ENCODE data around the gene TPPP2. TPM values are rescaled to one million over a fixed set of nuclear protein-coding genes. Genes with fewer than 3 reads are reported as not detected.

Gene TPPP2
- total and polyA plus RNA-seq, 8 donors: 0.62 TPM; not detected in 7

DNA sequence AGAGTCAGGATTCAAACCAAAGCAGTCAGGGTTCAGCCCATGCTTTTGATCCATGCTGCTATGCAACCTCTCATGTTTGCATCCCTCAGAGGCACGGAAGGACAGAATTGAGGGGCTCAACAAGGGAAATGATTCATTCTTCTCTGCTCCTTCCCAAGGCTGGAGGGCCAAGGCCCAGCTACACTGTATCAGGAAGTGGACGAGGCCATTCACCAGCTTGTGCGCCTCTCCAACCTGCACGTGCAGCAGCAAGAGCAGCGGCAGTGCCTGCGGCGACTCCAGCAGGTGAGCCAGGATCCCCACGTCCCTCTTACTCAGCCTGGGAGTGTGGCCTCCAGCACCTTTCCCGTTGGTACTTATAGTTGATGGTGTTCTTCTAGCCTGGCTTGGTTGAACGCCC is 48.7 kb downstream of the TPPP2 start:
- 83 to 90% (median 88%) methylated on average over 10 of the region's 10 CpGs for WGBS, 5 donors
- no peak for TF ChIP-seq POLR2AphosphoS5 (IDR thresholded peaks at IDR 0.05)
- TF ChIP-seq, protein P1, sequence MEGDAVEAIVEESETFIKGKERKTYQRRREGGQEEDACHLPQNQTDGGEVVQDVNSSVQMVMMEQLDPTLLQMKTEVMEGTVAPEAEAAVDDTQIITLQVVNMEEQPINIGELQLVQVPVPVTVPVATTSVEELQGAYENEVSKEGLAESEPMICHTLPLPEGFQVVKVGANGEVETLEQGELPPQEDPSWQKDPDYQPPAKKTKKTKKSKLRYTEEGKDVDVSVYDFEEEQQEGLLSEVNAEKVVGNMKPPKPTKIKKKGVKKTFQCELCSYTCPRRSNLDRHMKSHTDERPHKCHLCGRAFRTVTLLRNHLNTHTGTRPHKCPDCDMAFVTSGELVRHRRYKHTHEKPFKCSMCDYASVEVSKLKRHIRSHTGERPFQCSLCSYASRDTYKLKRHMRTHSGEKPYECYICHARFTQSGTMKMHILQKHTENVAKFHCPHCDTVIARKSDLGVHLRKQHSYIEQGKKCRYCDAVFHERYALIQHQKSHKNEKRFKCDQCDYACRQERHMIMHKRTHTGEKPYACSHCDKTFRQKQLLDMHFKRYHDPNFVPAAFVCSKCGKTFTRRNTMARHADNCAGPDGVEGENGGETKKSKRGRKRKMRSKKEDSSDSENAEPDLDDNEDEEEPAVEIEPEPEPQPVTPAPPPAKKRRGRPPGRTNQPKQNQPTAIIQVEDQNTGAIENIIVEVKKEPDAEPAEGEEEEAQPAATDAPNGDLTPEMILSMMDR (IDR thresholded peaks at IDR 0.05): no peak
- Histone ChIP-seq H3K4me3 (no peak overlapping the region), H3K27me3 (no peaks in the 10 kb centered on the region), H3K4me1 (peaks cover 0 to 7% (median 0%) of the 10 kb centered on the region in 4 donors), H3K36me3 (peaks cover 76 to 100% (median 100%) of the 10 kb centered on the region in 4 donors), H3K27ac (no peak overlapping the region), H3K9me3 (no peaks in the 10 kb centered on the region)
- intact Hi-C loops (cut with DNase I; ENCODE audit: low total_unique reads): no loop called here
- no peak for DNase-seq

DNA sequence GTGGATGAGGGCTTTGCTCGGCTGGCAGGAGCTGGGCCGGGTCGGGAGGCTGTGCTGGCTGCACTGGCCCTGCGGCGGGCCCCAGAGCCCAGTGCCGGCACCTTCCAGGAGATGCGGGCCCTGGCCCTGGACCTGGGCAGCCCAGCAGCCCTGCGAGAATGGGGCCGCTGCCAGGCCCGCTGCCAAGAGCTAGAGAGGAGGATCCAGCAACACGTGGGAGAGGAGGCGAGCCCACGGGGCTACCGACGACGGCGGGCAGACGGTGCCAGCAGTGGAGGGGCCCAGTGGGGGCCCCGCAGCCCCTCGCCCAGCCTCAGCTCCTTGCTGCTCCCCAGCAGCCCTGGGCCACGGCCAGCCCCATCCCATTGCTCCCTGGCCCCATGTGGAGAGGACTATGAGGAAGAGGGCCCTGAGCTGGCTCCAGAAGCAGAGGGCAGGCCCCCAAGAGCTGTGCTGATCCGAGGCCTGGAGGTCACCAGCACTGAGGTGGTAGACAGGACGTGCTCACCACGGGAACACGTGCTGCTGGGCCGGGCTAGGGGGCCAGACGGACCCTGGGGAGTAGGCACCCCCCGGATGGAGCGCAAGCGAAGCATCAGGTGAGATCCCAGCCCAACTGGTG is 51.6 kb downstream of the TPPP2 start:
- no peak for DNase-seq
- Histone ChIP-seq H3K27me3 (no peaks in the 10 kb centered on the region), H3K9me3 (no peaks in the 10 kb centered on the region), H3K4me3 (no peak overlapping the region), H3K36me3 (peaks cover 60 to 100% (median 97%) of the 10 kb centered on the region in 4 donors), H3K4me1 (peaks cover 7 to 26% (median 16%) of the 10 kb centered on the region in 4 donors), H3K27ac (no peak overlapping the region)
- TF ChIP-seq POLR2A (IDR thresholded peaks at IDR 0.05) (no peak), EP300 (IDR thresholded peaks at IDR 0.05) (no peak), POLR2AphosphoS5 (IDR thresholded peaks at IDR 0.05) (no peak)
- TF ChIP-seq, protein P1 (IDR thresholded peaks at IDR 0.05): no peak
- intact Hi-C loops (cut with DNase I; ENCODE audit: low total_unique reads): loop anchor here (10.0 kb wide), 1 partner anchor 67 kb away; no protein-coding TSS in a partner anchor
- WGBS, 5 donors: 90 to 92% (median 91%) methylated on average over 27 to 30 of the region's 30 CpGs

Other genes starting within 250 kb of the TPPP2 start
- 10 to 100 TPM in 1 of 5 donors, 1 to 10 TPM in 2, not detected in 2; 2.9 to 13.3 (median 8.4) TPM for gene RNASE6, start 248.9 kb upstream of the TPPP2 start, total RNA-seq
- gene RNASE6, start 248.9 kb upstream of the TPPP2 start, polyA plus RNA-seq: 1 to 10 TPM; 4.7 to 8.2 (median 5.0) TPM
- 100 to 1,000 TPM in 4 of 5 donors, 10 to 100 TPM in 1; 51.6 to 604 (median 237) TPM for gene RNASE1, start 227.4 kb upstream of the TPPP2 start, total RNA-seq
- gene RNASE1, start 227.4 kb upstream of the TPPP2 start, polyA plus RNA-seq: 100 to 1,000 TPM; 129 to 404 (median 237) TPM
- gene RNASE3, start 138.8 kb upstream of the TPPP2 start, total RNA-seq: 1 to 10 TPM in 2 of 5 donors, not detected in 3; 1.3 to 1.4 TPM
- not detected for gene RNASE3, start 138.8 kb upstream of the TPPP2 start, polyA plus RNA-seq
- gene RNASE2, start 74.7 kb upstream of the TPPP2 start, total RNA-seq: not detected
- gene RNASE2, start 74.7 kb upstream of the TPPP2 start, polyA plus RNA-seq: 1 to 10 TPM in 2 of 3 donors, under 1 TPM in 1; 1.00 to 1.3 (median 1.2) TPM
- gene METTL17, start 40.2 kb upstream of the TPPP2 start, total RNA-seq: 100 to 1,000 TPM in 3 of 5 donors, 10 to 100 TPM in 2; 61.5 to 304 (median 107) TPM
- 10 to 100 TPM; 31.8 to 97.5 (median 38.0) TPM for gene METTL17, start 40.2 kb upstream of the TPPP2 start, polyA plus RNA-seq
- not detected for gene SLC39A2, start 30.9 kb upstream of the TPPP2 start, total RNA-seq
- 1 to 10 TPM in 1 of 3 donors, not detected in 2; 3.8 TPM for gene SLC39A2, start 30.9 kb upstream of the TPPP2 start, polyA plus RNA-seq
- 100 to 1,000 TPM in 3 of 5 donors, 10 to 100 TPM in 2; 61.3 to 418 (median 115) TPM for gene NDRG2, start 5.2 kb upstream of the TPPP2 start, total RNA-seq
- gene NDRG2, start 5.2 kb upstream of the TPPP2 start, polyA plus RNA-seq: 100 to 1,000 TPM in 1 of 3 donors, 10 to 100 TPM in 2; 92.1 to 194 (median 99.1) TPM
- under 1 TPM in 1 of 5 donors, not detected in 4; 0.18 TPM for gene RNASE13, start 4.6 kb downstream of the TPPP2 start, total RNA-seq
- gene RNASE13, start 4.6 kb downstream of the TPPP2 start, polyA plus RNA-seq: not detected
- 1 to 10 TPM in 1 of 5 donors, not detected in 4; 2.6 TPM for gene RNASE7, start 12.1 kb downstream of the TPPP2 start, total RNA-seq
- gene RNASE7, start 12.1 kb downstream of the TPPP2 start, polyA plus RNA-seq: under 1 TPM in 1 of 3 donors, not detected in 2; 0.58 TPM
- not detected for gene RNASE8, start 27.6 kb downstream of the TPPP2 start, total RNA-seq
- not detected for gene RNASE8, start 27.6 kb downstream of the TPPP2 start, polyA plus RNA-seq
- 100 to 1,000 TPM in 1 of 5 donors, 10 to 100 TPM in 4; 31.9 to 171 (median 36.7) TPM for gene ARHGEF40, start 40.1 kb downstream of the TPPP2 start, total RNA-seq
- gene ARHGEF40, start 40.1 kb downstream of the TPPP2 start, polyA plus RNA-seq: 10 to 100 TPM; 11.0 to 18.9 (median 18.5) TPM
- gene ZNF219, start 68.4 kb downstream of the TPPP2 start, total RNA-seq: 100 to 1,000 TPM in 1 of 5 donors, 10 to 100 TPM in 4; 11.4 to 240 (median 27.8) TPM
- 10 to 100 TPM; 15.4 to 28.4 (median 22.6) TPM for gene ZNF219, start 68.4 kb downstream of the TPPP2 start, polyA plus RNA-seq
- 1 to 10 TPM in 2 of 5 donors, under 1 TPM in 1, not detected in 2; 0.43 to 8.1 (median 1.1) TPM for gene TMEM253, start 70.8 kb downstream of the TPPP2 start, total RNA-seq
- gene TMEM253, start 70.8 kb downstream of the TPPP2 start, polyA plus RNA-seq: 1 to 10 TPM in 2 of 3 donors, under 1 TPM in 1; 0.56 to 1.7 (median 1.1) TPM
- gene OR5AU1, start 125.8 kb downstream of the TPPP2 start, total RNA-seq: under 1 TPM in 1 of 5 donors, not detected in 4; under 0.01 TPM
- gene OR5AU1, start 125.8 kb downstream of the TPPP2 start, polyA plus RNA-seq: not detected
- 100 to 1,000 TPM; 110 to 503 (median 282) TPM for gene HNRNPC, start 239.2 kb downstream of the TPPP2 start, total RNA-seq
- gene HNRNPC, start 239.2 kb downstream of the TPPP2 start, polyA plus RNA-seq: 100 to 1,000 TPM; 396 to 516 (median 409) TPM
- gene RPGRIP1, start 249.9 kb downstream of the TPPP2 start, total RNA-seq: under 1 TPM in 2 of 5 donors, not detected in 3; 0.29 to 0.58 TPM
- gene RPGRIP1, start 249.9 kb downstream of the TPPP2 start, polyA plus RNA-seq: under 1 TPM in 2 of 3 donors, not detected in 1; 0.19 to 0.28 TPM